H1 (cell line): ENCODE results near the gene BEAN1. TPM values are rescaled to one million over a fixed set of nuclear protein-coding genes. Genes with fewer than 3 reads are reported as not detected.

Experiments used
- KDM5A ChIP-seq: fragments of 200-600 bp; IDR thresholded peaks from 2 replicates; pipeline ENCODE4 v1.7.1; 2012; ENCODE audit warnings: mild to moderate bottlenecking, low read length, inconsistent platforms, mixed read lengths
- SAP30 ChIP-seq: fragments of 300-600 bp; sonication (generic); IDR thresholded peaks from 2 replicates; pipeline ENCODE4 v1.7.1; 2012; ENCODE audit warnings: low read length, moderate library complexity, mild to moderate bottlenecking, inconsistent platforms; ENCODE audit not compliant: insufficient read depth, insufficient replicate concordance
- TBP ChIP-seq: IDR thresholded peaks from 2 replicates; pipeline ENCODE4 v1.6.1; 2011; ENCODE audit warnings: low read depth, low read length, improper control_type of control experiment
- TEAD4 ChIP-seq: IDR thresholded peaks from 2 replicates; pipeline ENCODE4 v1.6.1; 2012; ENCODE audit warnings: low read depth, low read length, inconsistent platforms, mixed read lengths
- polyA plus RNA-seq, 7 experiments: library from polyadenylated mRNA; depleted of rRNA in 3 of 7; stranded (reverse) in 5 of 7; unstranded in 2 of 7; fragments of >200 nt in 5 of 7; fragments of 200-250 nt in 2 of 7; gene quantifications; 1 replicate in 5 of 7; 2 replicates in 1 of 7; 4 replicates in 1 of 7; pipeline versions ENCODE4 v1.2.1 to v1.2.3, GENCODE V29; 2011 to 2013; ENCODE audit warnings: missing spikeins in 2 of 7, mixed read lengths in 2 of 7
- total RNA-seq: library from RNA; stranded (reverse); fragmentation: NEBNext Ultra II Directional; extraction: Animal tissue kit (Norgen Biotek cat#: 25700); gene quantifications from 2 replicates; pipeline ENCODE4 v1.2.1, GENCODE V29; 2021
- TF ChIP-seq, protein P1 (sequence below), 3 experiments: IDR thresholded peaks; 1 replicate in 2 of 3; 2 replicates in 1 of 3; pipeline versions ENCODE4 v1.5.1 to v1.6.1; 2011; ENCODE audit warnings: low read length in 3 of 3, mild to moderate bottlenecking in 3 of 3, inconsistent platforms in 2 of 3, low read depth in 1 of 3, moderate library complexity in 1 of 3; ENCODE audit not compliant: insufficient read depth in 1 of 3; ENCODE audit errors: control extremely low read depth in 1 of 3

Gene BEAN1
- total and polyA plus RNA-seq, 2 of the 8 experiments (the other 6 are each of a cell fraction or from before 2014, with no cell fraction given), result 0.08 TPM; not detected in 1

DNA sequence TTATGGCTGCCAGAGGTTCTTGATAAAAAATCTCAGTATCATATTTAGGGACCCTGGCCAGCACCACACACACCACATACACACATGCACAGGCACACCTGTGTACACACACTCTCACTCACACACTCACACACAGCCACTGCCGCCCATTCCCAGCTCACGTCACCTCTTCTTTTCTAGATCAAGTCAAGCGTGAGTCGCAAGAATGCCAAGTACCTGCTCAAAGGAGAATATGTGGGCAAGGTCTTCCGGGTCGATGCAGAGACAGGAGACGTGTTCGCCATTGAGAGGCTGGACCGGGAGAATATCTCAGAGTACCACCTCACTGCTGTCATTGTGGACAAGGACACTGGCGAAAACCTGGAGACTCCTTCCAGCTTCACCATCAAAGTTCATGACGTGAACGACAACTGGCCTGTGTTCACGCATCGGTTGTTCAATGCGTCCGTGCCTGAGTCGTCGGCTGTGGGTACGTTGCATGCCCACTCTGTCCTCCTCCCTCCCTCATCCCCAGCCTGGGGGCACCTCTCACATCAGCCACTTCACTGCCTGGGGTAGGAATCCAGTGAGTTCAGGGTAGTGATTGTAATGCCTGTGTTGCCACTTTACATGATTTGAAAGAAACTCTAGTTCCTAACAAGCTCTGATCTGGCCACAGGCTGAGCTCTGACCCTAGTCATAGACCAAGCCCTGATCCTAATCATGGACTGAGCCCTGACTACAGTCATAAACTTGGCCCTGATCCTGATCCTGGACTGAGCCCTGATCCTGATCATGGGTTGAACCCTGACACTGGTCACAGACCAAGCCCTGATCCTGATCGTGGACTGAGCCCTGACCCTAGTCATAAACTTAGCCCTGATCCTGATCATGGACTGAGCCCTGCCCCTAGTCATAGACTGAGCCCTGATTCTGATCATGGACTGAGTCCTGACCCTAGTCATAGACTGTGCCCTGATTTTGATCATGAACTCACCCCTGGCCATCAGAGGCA is 40.2 kb upstream of the BEAN1 start (continued):
- TF ChIP-seq TEAD4 (no peak), KDM5A (no peak), SAP30 (no peak), TBP (no peak)
- TF ChIP-seq, protein P1, sequence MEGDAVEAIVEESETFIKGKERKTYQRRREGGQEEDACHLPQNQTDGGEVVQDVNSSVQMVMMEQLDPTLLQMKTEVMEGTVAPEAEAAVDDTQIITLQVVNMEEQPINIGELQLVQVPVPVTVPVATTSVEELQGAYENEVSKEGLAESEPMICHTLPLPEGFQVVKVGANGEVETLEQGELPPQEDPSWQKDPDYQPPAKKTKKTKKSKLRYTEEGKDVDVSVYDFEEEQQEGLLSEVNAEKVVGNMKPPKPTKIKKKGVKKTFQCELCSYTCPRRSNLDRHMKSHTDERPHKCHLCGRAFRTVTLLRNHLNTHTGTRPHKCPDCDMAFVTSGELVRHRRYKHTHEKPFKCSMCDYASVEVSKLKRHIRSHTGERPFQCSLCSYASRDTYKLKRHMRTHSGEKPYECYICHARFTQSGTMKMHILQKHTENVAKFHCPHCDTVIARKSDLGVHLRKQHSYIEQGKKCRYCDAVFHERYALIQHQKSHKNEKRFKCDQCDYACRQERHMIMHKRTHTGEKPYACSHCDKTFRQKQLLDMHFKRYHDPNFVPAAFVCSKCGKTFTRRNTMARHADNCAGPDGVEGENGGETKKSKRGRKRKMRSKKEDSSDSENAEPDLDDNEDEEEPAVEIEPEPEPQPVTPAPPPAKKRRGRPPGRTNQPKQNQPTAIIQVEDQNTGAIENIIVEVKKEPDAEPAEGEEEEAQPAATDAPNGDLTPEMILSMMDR (IDR thresholded peaks at IDR 0.05; ENCODE audit: control extremely low read depth in 1 of 3, insufficient read depth in 1 of 3, low read depth in 1 of 3, low read length in 3 of 3), result no peak
